Skeletal muscle cell (primary cell): ENCODE data around the gene RPUSD2.

Experiments
- DNase-seq: peaks from one replicate; pipeline ENCODE4 v3.0.0-alpha.2; 2010; ENCODE audit warnings: low read depth
- H3K4me3 ChIP-seq: 2 replicates; pipeline ENCODE4 v1.5.1; 2011; ENCODE audit warnings: low read depth, mild to moderate bottlenecking, control low read depth, low read length, moderate library complexity

The RPUSD2 gene

GRCh38 chr15:40600956-40601355 lies 31.9 kb downstream of the RPUSD2 start:
- H3K4me3 ChIP-seq = no peak overlapping the region

DNA sequence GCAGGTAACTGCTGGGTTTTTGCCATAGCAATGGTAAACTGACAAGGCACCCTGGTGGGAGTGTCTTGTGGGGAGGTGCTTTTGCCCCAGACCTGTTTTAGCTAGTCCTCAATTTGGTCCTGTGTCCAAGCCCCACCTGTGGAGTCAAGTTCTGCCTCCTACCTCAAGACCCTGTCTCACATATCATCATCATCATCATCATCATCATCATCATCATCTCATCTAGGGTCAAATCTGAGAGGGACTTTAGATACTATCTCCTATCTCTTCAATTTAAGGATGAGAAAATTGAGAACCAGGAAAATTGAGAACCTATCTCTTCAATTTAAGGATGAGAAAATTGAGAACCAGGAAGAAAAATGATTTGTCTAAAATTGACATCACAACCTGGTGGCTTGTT lies 34.8 kb downstream of the RPUSD2 start:
- H3K4me3 ChIP-seq = no peak overlapping the region
- no peak for DNase-seq

More at GRCh38 chr15:40600956-40601355, 31.9 kb downstream of the RPUSD2 start:
- no peak for DNase-seq

GRCh38 chr15:40613080-40613479 lies 44.0 kb downstream of the RPUSD2 start:
- H3K4me3 ChIP-seq = no peak overlapping the region
- no peak for DNase-seq

DNA sequence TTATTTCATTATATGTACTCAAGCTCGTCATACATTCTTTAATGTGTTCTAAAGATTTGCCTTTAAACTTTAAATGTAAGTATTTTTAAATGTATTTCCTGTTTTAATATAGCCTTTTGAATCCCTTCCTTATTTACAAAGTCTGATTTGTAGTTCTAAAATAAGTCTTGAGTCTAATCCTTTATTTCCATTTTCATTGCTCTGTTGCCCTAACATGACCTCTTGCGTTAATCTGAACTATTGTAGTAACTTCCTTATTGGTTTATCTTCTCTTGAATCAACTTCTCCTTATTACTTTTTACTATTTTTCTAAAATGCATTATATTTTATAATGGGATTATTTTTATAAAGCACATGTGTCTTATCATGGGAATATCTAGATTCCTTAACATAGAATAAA lies 48.9 kb downstream of the RPUSD2 start:
- H3K4me3 ChIP-seq = no peak overlapping the region
- DNase-seq = no peak

GRCh38 chr15:40618906-40619305 lies 49.8 kb downstream of the RPUSD2 start:
- DNase-seq = no peak
- no peak overlapping the region for H3K4me3 ChIP-seq

DNA sequence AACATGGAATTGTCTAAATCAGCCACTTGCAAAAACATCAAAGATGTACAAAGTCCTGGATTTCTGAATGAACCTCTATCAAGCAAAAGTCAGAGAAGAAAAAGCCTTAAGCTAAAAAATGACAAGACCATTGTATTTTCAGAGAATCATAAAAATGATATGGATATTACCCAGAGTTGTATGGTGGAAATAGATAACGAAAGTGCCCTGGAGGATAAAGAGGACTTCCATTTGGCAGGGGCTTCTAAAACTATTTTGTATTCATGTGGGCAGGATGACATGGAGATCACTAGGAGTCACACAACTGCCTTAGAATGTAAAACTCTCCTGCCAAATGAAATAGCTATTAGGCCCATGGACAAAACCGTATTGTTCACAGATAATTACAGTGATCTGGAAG lies 54.3 kb downstream of the RPUSD2 start:
- no peak for DNase-seq
- no peak overlapping the region for H3K4me3 ChIP-seq
